ENCODE measurements around the gene ELOVL3. TPM values are rescaled to one million over a fixed set of nuclear protein-coding genes. Genes with fewer than 3 reads are reported as not detected.

The ELOVL3 gene
- total and polyA plus RNA-seq, 8 donors, result 0.16 TPM; not detected in 7

- H3K4me1 ChIP-seq, result peaks cover 0 to 9% (median 0%) of the 10 kb centered on the region in 3 donors
- DNase-seq (no peak), FAIRE-seq (no peak), ATAC-seq (no peak)
- intact Hi-C loops (cut with DNase I), result loop anchor here in 1 of 3 donors (10.0 kb wide), 1 partner anchor 49 kb away; no protein-coding TSS in a partner anchor
- no peak overlapping the region for H3K27ac ChIP-seq
- no peak overlapping the region for H3K4me3 ChIP-seq
- H3K9me3 ChIP-seq, result no peaks in the 10 kb centered on the region
- no peaks in the 10 kb centered on the region for H3K36me3 ChIP-seq
- no peaks in the 10 kb centered on the region for H3K27me3 ChIP-seq
- WGBS, 2 donors, result 91 to 93% methylated on average over 1 of the region's 1 CpG
- TF ChIP-seq, protein P1, sequence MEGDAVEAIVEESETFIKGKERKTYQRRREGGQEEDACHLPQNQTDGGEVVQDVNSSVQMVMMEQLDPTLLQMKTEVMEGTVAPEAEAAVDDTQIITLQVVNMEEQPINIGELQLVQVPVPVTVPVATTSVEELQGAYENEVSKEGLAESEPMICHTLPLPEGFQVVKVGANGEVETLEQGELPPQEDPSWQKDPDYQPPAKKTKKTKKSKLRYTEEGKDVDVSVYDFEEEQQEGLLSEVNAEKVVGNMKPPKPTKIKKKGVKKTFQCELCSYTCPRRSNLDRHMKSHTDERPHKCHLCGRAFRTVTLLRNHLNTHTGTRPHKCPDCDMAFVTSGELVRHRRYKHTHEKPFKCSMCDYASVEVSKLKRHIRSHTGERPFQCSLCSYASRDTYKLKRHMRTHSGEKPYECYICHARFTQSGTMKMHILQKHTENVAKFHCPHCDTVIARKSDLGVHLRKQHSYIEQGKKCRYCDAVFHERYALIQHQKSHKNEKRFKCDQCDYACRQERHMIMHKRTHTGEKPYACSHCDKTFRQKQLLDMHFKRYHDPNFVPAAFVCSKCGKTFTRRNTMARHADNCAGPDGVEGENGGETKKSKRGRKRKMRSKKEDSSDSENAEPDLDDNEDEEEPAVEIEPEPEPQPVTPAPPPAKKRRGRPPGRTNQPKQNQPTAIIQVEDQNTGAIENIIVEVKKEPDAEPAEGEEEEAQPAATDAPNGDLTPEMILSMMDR (IDR thresholded peaks at IDR 0.05), result no peak
Measured at GRCh38 chr10:102235598-102235920, 9.5 kb downstream of the ELOVL3 start.

- ATAC-seq (no peak), FAIRE-seq (no peak), DNase-seq (no peak)
- Histone ChIP-seq H3K27ac (no peak overlapping the region), H3K4me3 (no peak overlapping the region), H3K4me1 (peaks cover 0 to 8% (median 0%) of the 10 kb centered on the region in 3 donors), H3K9me3 (no peaks in the 10 kb centered on the region), H3K36me3 (no peaks in the 10 kb centered on the region), H3K27me3 (no peaks in the 10 kb centered on the region)
- 57 to 62% methylated on average over 8 of the region's 8 CpGs for WGBS, 2 donors
- TF ChIP-seq, protein P1 (IDR thresholded peaks at IDR 0.05), result no peak
- intact Hi-C loops (cut with DNase I), result loop anchor here in 1 of 3 donors (10.0 kb wide), 1 partner anchor 49 kb away; no protein-coding TSS in a partner anchor
Measured at GRCh38 chr10:102236006-102236405, 9.9 kb downstream of the ELOVL3 start.

DNA sequence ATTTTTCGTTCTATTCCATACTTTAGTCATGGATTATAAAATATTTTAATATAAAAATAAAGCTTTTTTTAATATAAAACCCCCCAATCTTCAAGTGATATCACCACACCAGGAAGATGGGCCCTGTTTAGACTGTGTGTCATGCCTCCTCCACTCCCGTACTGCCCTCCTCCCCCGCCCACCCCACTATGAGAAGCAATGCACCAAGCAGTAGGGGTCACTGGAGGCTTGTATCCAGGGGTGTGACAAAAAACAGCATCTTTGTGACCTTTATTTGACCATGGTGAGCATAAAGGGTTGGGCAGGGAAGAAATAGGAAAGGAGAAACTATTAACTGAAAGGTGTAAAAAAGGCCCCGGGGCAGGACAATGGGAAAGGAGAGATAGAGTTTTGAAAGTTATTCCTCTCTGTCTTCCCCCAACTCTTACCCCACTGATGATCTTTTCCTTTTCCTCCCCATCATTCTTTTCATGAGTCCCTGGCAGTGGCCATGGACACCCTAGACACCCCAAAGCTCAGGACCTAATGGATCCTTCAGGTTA lies 11.7 kb downstream of the ELOVL3 start:
- FAIRE-seq (no peak), ATAC-seq (no peak)

DNA sequence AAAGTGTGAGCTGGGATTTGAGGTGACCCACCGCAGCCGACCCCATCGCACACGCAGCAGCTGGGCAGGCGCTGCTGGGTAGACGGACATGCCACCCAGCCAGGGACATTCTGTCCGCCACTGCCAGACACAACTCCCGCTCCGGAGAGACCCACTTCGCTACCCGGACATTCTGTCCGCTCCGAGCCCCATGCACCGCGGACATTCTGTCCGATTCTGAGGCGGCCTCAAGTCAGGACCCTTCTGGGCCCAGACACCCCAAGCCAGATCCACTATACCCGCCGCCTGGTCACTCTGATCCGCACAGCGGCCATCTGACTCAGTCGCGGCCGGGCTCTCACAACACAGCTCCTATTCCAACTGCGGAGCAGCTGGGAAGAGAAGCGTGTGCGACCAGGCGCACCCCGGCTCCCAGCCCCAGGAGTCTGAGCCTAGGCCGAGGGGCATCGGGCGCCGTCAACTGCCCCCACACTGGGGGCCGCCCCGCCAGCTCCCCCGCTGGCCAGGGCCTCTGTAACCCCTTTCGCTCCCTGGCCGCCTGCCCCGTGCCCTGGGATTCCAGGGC lies 14.4 kb downstream of the ELOVL3 start:
- H3K36me3 ChIP-seq, result no peaks in the 10 kb centered on the region
- no peak for FAIRE-seq
- ATAC-seq, result no peak
- H3K9me3 ChIP-seq, result no peaks in the 10 kb centered on the region
- H3K4me1 ChIP-seq, result peaks cover 0 to 4% (median 0%) of the 10 kb centered on the region in 3 donors
- intact Hi-C loops (cut with DNase I), result no loop called here
- H3K4me3 ChIP-seq, result peak overlapping the region in 3 of 4 donors; percentile 38 to 49 (median 43)
- TF ChIP-seq, protein P1 (IDR thresholded peaks at IDR 0.05), result no peak
- no peaks in the 10 kb centered on the region for H3K27me3 ChIP-seq
- 55 to 57% methylated on average over 39 of the region's 39 CpGs for WGBS, 2 donors
- H3K27ac ChIP-seq, result no peak overlapping the region
- DNase-seq, result peak in 3 of 6 donors; percentile 38 to 71 (median 63)

More for the DNA sequence above, 11.7 kb downstream of the ELOVL3 start:
- no peaks in the 10 kb centered on the region for H3K9me3 ChIP-seq
- intact Hi-C loops (cut with DNase I), result loop anchor here in 1 of 3 donors (10.0 kb wide), 1 partner anchor 47 kb away; no protein-coding TSS in a partner anchor
- H3K4me1 ChIP-seq, result peaks cover 0 to 4% (median 0%) of the 10 kb centered on the region in 3 donors
- DNase-seq, result no peak
- H3K27me3 ChIP-seq, result no peaks in the 10 kb centered on the region
- TF ChIP-seq, protein P1 (IDR thresholded peaks at IDR 0.05), result no peak
- no peak overlapping the region for H3K27ac ChIP-seq
- 50 to 61% methylated on average over 4 of the region's 4 CpGs for WGBS, 2 donors
- H3K4me3 ChIP-seq, result no peak overlapping the region
- H3K36me3 ChIP-seq, result no peaks in the 10 kb centered on the region

- intact Hi-C loops (cut with DNase I), result no loop called here
- peak in 2 of 6 donors; percentile 10 to 30 for DNase-seq
- H3K4me1 ChIP-seq, result peaks cover 0 to 4% (median 0%) of the 10 kb centered on the region in 3 donors
- H3K27me3 ChIP-seq, result no peaks in the 10 kb centered on the region
- TF ChIP-seq, protein P1 (IDR thresholded peaks at IDR 0.05), result no peak
- 6 to 11% methylated on average over 20 of the region's 20 CpGs for WGBS, 2 donors
- no peaks in the 10 kb centered on the region for H3K9me3 ChIP-seq
- H3K27ac ChIP-seq, result no peak overlapping the region
- no peak for FAIRE-seq
- no peaks in the 10 kb centered on the region for H3K36me3 ChIP-seq
- H3K4me3 ChIP-seq, result peak overlapping the region; percentile 38 to 49 (median 43)
- peak in 1 of 4 donors; percentile 0 for ATAC-seq
Measured at GRCh38 chr10:102241032-102241443, 14.9 kb downstream of the ELOVL3 start.

All from pancreas (tissue), 10 donors.